HG02884 (cell line): ENCODE data around the gene TNFRSF12A.
A peak's percentile ranks its signal among the peaks of the same experiment; 100 is the strongest.

Experiments
- ATAC-seq: cut with Tn5 transposase; IDR thresholded peaks from one replicate; pipeline ENCODE4 v1.9.1; 2021; ENCODE audit warnings: mild to moderate bottlenecking, moderate library complexity; ENCODE audit not compliant: unreplicated experiment

Gene TNFRSF12A

GRCh38 chr16:3020247-3020603, at the start of gene TNFRSF12A:
Gene TNFRSF12A, plus strand, starts transcription at chr16:3020368. Its CDS starts 30 bp downstream, at chr16:3020398.
- ATAC-seq, result no peak

- no peak for ATAC-seq
These were observed 49.6 kb upstream of the TNFRSF12A start for GRCh38 chr16:2970563-2970962.

GRCh38 chr16:2971134-2971984, 48.8 kb upstream of the TNFRSF12A start:
- ATAC-seq, result no peak

GRCh38 chr16:2971985-2972784, 48.0 kb upstream of the TNFRSF12A start:
- ATAC-seq, result no peak

- ATAC-seq, result no peak
These were observed 47.1 kb upstream of the TNFRSF12A start for GRCh38 chr16:2973093-2973492.

- no peak for ATAC-seq
These were observed 46.4 kb upstream of the TNFRSF12A start for GRCh38 chr16:2973605-2974318.

- no peak for ATAC-seq
These were observed 45.7 kb upstream of the TNFRSF12A start for GRCh38 chr16:2974319-2975056.

GRCh38 chr16:2975161-2975795, 44.9 kb upstream of the TNFRSF12A start:
- no peak for ATAC-seq

- no peak for ATAC-seq
These were observed 44.0 kb upstream of the TNFRSF12A start for GRCh38 chr16:2976201-2976600.

- ATAC-seq, result no peak
These were observed 43.5 kb upstream of the TNFRSF12A start for GRCh38 chr16:2976673-2977072.

- ATAC-seq, result no peak
These were observed 42.7 kb upstream of the TNFRSF12A start for GRCh38 chr16:2977440-2977839.

GRCh38 chr16:2979669-2980226, 40.4 kb upstream of the TNFRSF12A start:
- ATAC-seq, result no peak

GRCh38 chr16:2980227-2981176, 39.7 kb upstream of the TNFRSF12A start, which contains the start of gene PKMYT1:
Gene PKMYT1, minus strand, starts transcription at chr16:2980446. Its CDS starts 789 bp downstream, at chr16:2979657.
- peak; percentile 51 for ATAC-seq

- no peak for ATAC-seq
These were observed 38.8 kb upstream of the TNFRSF12A start for GRCh38 chr16:2981177-2981898.

- no peak for ATAC-seq
These were observed 38.3 kb upstream of the TNFRSF12A start for GRCh38 chr16:2981899-2982250.

- ATAC-seq, result no peak
These were observed 37.8 kb upstream of the TNFRSF12A start for GRCh38 chr16:2982402-2982801.

- no peak for ATAC-seq
These were observed 36.4 kb upstream of the TNFRSF12A start for GRCh38 chr16:2983706-2984136.

- ATAC-seq, result no peak
These were observed 34.7 kb upstream of the TNFRSF12A start for GRCh38 chr16:2985462-2985861.
